ENCODE measurements around the gene RPS6KA5.

The RPS6KA5 gene

GRCh38 chr14:90999299-90999698 lies 61.1 kb downstream of the RPS6KA5 start:
- Histone ChIP-seq H3K9me3 (ENCODE audit: insufficient read depth, low read length, severe bottlenecking) (no peaks in the 10 kb centered on the region), H3K4me2 (ENCODE audit: insufficient read depth, low read length) (no peak overlapping the region), H3K4me1 (ENCODE audit: insufficient read depth, low read length) (no peaks in the 10 kb centered on the region), H3K4me3 (ENCODE audit: low read depth in 1 of 2, low read length in 2 of 2) (no peak overlapping the region), H3K36me3 (ENCODE audit: insufficient read depth, low read length) (no peaks in the 10 kb centered on the region), H4K20me1 (ENCODE audit: insufficient read depth, low read length) (no peaks in the 10 kb centered on the region), H3K79me2 (ENCODE audit: insufficient read depth, low read length) (no peaks in the 10 kb centered on the region), H3K27ac (ENCODE audit: low read length) (no peak overlapping the region), H3K27me3 (ENCODE audit: insufficient read depth, low read length, poor library complexity) (no peaks in the 10 kb centered on the region), H3K9ac (ENCODE audit: low read depth, low read length) (no peak overlapping the region), H2AFZ (ENCODE audit: low read depth, low read length) (no peak overlapping the region)
- TF ChIP-seq CTCF (IDR thresholded peaks at IDR 0.05; ENCODE audit: borderline replicate concordance, extremely low read depth, low read length, poor library complexity, severe bottlenecking) = no peak
- no peak for TF ChIP-seq EZH2 (IDR thresholded peaks at IDR 0.05; ENCODE audit: borderline replicate concordance, low read depth, low read length, severe bottlenecking)
- ATAC-seq (ENCODE audit: insufficient read depth, low read depth) (no peak), DNase-seq (no peak)

DNA sequence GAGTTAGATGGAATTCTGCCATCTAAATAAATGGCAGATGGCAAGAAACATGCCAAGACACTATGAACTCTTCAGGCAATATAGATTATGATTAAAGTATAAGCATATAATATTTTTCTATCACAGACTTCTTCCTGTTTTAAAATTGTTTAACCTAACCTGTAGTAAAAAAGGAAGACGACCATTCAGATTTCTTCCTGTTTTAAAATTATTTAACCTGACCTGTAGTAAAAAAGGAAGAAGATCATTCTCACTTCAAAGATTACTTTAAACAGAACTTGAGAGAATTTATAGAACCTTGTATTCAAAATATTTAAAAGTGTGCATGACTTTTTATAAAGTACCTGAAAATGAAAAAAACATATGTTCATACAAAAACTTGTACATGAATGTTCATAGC lies 63.5 kb downstream of the RPS6KA5 start:
- no peak for DNase-seq
- no peaks in the 10 kb centered on the region for H3K27me3 ChIP-seq (ENCODE audit: insufficient read depth, low read length, poor library complexity)
- no peak for TF ChIP-seq EZH2 (IDR thresholded peaks at IDR 0.05; ENCODE audit: borderline replicate concordance, low read depth, low read length, severe bottlenecking)
- TF ChIP-seq CTCF (IDR thresholded peaks at IDR 0.05; ENCODE audit: borderline replicate concordance, extremely low read depth, low read length, poor library complexity, severe bottlenecking) = no peak
- no peak overlapping the region for H3K4me3 ChIP-seq (ENCODE audit: low read depth in 1 of 2, low read length in 2 of 2)
- no peak overlapping the region for H2AFZ ChIP-seq (ENCODE audit: low read depth, low read length)
- no peak overlapping the region for H3K4me2 ChIP-seq (ENCODE audit: insufficient read depth, low read length)
- no peaks in the 10 kb centered on the region for H3K36me3 ChIP-seq (ENCODE audit: insufficient read depth, low read length)
- no peaks in the 10 kb centered on the region for H3K4me1 ChIP-seq (ENCODE audit: insufficient read depth, low read length)
- no peak overlapping the region for H3K9ac ChIP-seq (ENCODE audit: low read depth, low read length)
- H3K27ac ChIP-seq (ENCODE audit: low read length) = no peak overlapping the region
- no peaks in the 10 kb centered on the region for H4K20me1 ChIP-seq (ENCODE audit: insufficient read depth, low read length)
- no peak for ATAC-seq (ENCODE audit: insufficient read depth, low read depth)
- no peaks in the 10 kb centered on the region for H3K9me3 ChIP-seq (ENCODE audit: insufficient read depth, low read length, severe bottlenecking)
- H3K79me2 ChIP-seq (ENCODE audit: insufficient read depth, low read length) = no peaks in the 10 kb centered on the region

DNA sequence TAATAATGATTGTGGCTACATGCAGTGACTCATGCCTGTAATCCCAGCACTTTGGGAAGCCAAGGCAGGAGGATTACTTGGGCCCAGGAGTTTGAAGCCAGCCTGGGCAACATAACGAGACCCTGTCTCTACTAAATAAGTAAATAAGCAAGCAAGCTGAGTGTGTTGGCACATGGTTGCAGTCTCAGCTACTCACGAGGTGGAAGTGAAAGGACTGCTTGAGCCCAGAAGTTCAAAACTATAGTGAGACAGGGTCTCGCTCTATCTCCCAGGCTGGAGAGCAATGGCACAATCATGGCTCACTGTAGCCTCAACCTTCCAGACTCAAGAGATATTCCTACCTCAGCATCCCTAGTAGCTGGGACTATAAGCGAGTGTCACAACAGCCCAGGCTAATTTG lies 64.7 kb downstream of the RPS6KA5 start:
- H3K27ac ChIP-seq (ENCODE audit: low read length) = no peak overlapping the region
- H3K4me3 ChIP-seq (ENCODE audit: low read depth in 1 of 2, low read length in 2 of 2) = no peak overlapping the region
- DNase-seq (no peak), ATAC-seq (ENCODE audit: insufficient read depth, low read depth) (no peak)
- H3K9me3 ChIP-seq (ENCODE audit: insufficient read depth, low read length, severe bottlenecking) = no peaks in the 10 kb centered on the region
- H4K20me1 ChIP-seq (ENCODE audit: insufficient read depth, low read length) = no peaks in the 10 kb centered on the region
- H3K9ac ChIP-seq (ENCODE audit: low read depth, low read length) = no peak overlapping the region
- H2AFZ ChIP-seq (ENCODE audit: low read depth, low read length) = no peak overlapping the region
- no peak overlapping the region for H3K4me2 ChIP-seq (ENCODE audit: insufficient read depth, low read length)
- H3K27me3 ChIP-seq (ENCODE audit: insufficient read depth, low read length, poor library complexity) = no peaks in the 10 kb centered on the region
- no peaks in the 10 kb centered on the region for H3K79me2 ChIP-seq (ENCODE audit: insufficient read depth, low read length)
- TF ChIP-seq EZH2 (IDR thresholded peaks at IDR 0.05; ENCODE audit: borderline replicate concordance, low read depth, low read length, severe bottlenecking) (no peak), CTCF (IDR thresholded peaks at IDR 0.05; ENCODE audit: borderline replicate concordance, extremely low read depth, low read length, poor library complexity, severe bottlenecking) (no peak)
- no peaks in the 10 kb centered on the region for H3K4me1 ChIP-seq (ENCODE audit: insufficient read depth, low read length)
- H3K36me3 ChIP-seq (ENCODE audit: insufficient read depth, low read length) = no peaks in the 10 kb centered on the region

DNA sequence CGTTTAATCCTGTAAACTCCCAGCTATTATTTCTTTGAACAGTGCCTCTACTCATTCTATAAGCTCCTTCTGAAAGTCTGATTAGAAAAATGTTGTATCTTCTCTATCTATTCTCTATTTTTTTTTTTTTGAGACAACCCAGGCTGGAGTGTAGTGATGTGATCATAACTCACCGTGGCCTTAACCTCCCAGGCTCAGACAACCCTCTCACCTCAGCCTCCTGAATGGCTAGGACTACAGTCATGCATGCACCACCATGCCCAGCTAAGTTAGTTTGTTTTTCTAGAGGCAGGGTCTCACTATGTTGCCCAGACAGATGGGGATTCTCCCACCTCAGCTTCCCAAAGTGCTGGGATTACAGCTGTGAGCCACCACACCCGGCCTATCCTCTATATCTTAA lies 66.6 kb downstream of the RPS6KA5 start:
- no peak overlapping the region for H3K4me2 ChIP-seq (ENCODE audit: insufficient read depth, low read length)
- no peaks in the 10 kb centered on the region for H3K79me2 ChIP-seq (ENCODE audit: insufficient read depth, low read length)
- ATAC-seq (ENCODE audit: insufficient read depth, low read depth) (no peak), DNase-seq (no peak)
- no peak overlapping the region for H3K4me3 ChIP-seq (ENCODE audit: low read depth in 1 of 2, low read length in 2 of 2)
- no peaks in the 10 kb centered on the region for H4K20me1 ChIP-seq (ENCODE audit: insufficient read depth, low read length)
- H3K9me3 ChIP-seq (ENCODE audit: insufficient read depth, low read length, severe bottlenecking) = no peaks in the 10 kb centered on the region
- H3K4me1 ChIP-seq (ENCODE audit: insufficient read depth, low read length) = no peaks in the 10 kb centered on the region
- no peaks in the 10 kb centered on the region for H3K36me3 ChIP-seq (ENCODE audit: insufficient read depth, low read length)
- no peak for TF ChIP-seq CTCF (IDR thresholded peaks at IDR 0.05; ENCODE audit: borderline replicate concordance, extremely low read depth, low read length, poor library complexity, severe bottlenecking)
- no peak for TF ChIP-seq EZH2 (IDR thresholded peaks at IDR 0.05; ENCODE audit: borderline replicate concordance, low read depth, low read length, severe bottlenecking)
- H2AFZ ChIP-seq (ENCODE audit: low read depth, low read length) = no peak overlapping the region
- no peak overlapping the region for H3K27ac ChIP-seq (ENCODE audit: low read length)
- H3K9ac ChIP-seq (ENCODE audit: low read depth, low read length) = no peak overlapping the region
- no peaks in the 10 kb centered on the region for H3K27me3 ChIP-seq (ENCODE audit: insufficient read depth, low read length, poor library complexity)
